Suprapubic skin (tissue), 3 donors: Measurements from ENCODE around the gene CC2D1A.

Source experiments
- CTCF ChIP-seq, 2 donors: fragments of 200-600 bp in 1 of 2; fragments of 450-650 bp in 1 of 2; sonication (generic) in 1 of 2; IDR thresholded peaks; one replicate each; pipeline ENCODE4 v1.5.1; 2016 to 2019; ENCODE audit warnings: antibody characterized with exemption in 2 of 2, mild to moderate bottlenecking in 1 of 2, moderate library complexity in 1 of 2
- POLR2A ChIP-seq, 2 donors: fragments of 450-650 bp; IDR thresholded peaks; one replicate each; pipeline ENCODE4 v1.6.1; 2017; ENCODE audit warnings: antibody characterized with exemption in 2 of 2, mild to moderate bottlenecking in 2 of 2, moderate library complexity in 2 of 2

GRCh38 chr19:13955662-13956364, 49.8 kb downstream of the CC2D1A start:
- TF ChIP-seq CTCF (IDR thresholded peaks at IDR 0.05) = no peak
- no peak for TF ChIP-seq POLR2A (IDR thresholded peaks at IDR 0.05)
